WTC11 (cell line): ENCODE data around the gene SLC36A4. TPM values are rescaled to one million over a fixed set of nuclear protein-coding genes. Genes with fewer than 3 reads are reported as not detected.
"Not testable (repeated sequence)": the region's sequence is repeated elsewhere in the genome, so short reads cannot be mapped to it uniquely, and the experiment has no call there.

ENCODE experiments used
- ATAC-seq: fragments of 200-7000 bp; cut with Tn5 transposase; 2 replicates; pipeline ENCODE4 v1.10.0; 2021; ENCODE audit warnings: mild to moderate bottlenecking, moderate library complexity
- CTCF ChIA-PET: fragments of 300-600 bp; sonication (Branson Sonifier 250); formaldehyde crosslinking; loops from one replicate; lab custom pipeline; 2021; ENCODE audit warnings: antibody characterized with exemption; lab: Charles Lee
- POLR2A ChIA-PET: fragments of 350-600 bp; sonication (Branson Sonifier 250); formaldehyde crosslinking; loops from one replicate; lab custom pipeline; 2021; ENCODE audit warnings: antibody characterized with exemption; lab: Charles Lee
- DNase-seq: peaks from one replicate; pipeline ENCODE4 v3.0.0; 2021; ENCODE audit warnings: low spot score
- H3K27ac Mint-ChIP-seq: 2 replicates; pipeline ENCODE4 v1.8.0; 2021; ENCODE audit warnings: mixed read lengths
- H3K27me3 Mint-ChIP-seq: 2 replicates; pipeline ENCODE4 v1.8.0; 2021; ENCODE audit warnings: low read depth, mild to moderate bottlenecking, moderate library complexity, mixed read lengths
- H3K36me3 Mint-ChIP-seq: 2 replicates; pipeline ENCODE4 v1.8.0; 2021; ENCODE audit warnings: mixed read lengths
- H3K4me1 Mint-ChIP-seq: 2 replicates; pipeline ENCODE4 v1.8.0; 2022; ENCODE audit warnings: mixed read lengths
- H3K4me3 Mint-ChIP-seq: 2 replicates; pipeline ENCODE4 v1.8.0; 2021; ENCODE audit warnings: mild to moderate bottlenecking, moderate library complexity, mixed read lengths
- H3K9me3 Mint-ChIP-seq: 2 replicates; pipeline ENCODE4 v1.8.0; 2021; ENCODE audit warnings: mixed read lengths
- CDX4 ChIP-seq: fragments of 250-450 bp; sonication (Bioruptor Pico); IDR thresholded peaks from 2 replicates; pipeline ENCODE4 v1.9.0; 2021; ENCODE audit warnings: moderate library complexity, mild to moderate bottlenecking, inconsistent platforms, borderline replicate concordance
- E2F5 ChIP-seq: sonication (generic); formaldehyde crosslinking; IDR thresholded peaks from 2 replicates; pipeline ENCODE4 v1.8.1; 2022; ENCODE audit warnings: mild to moderate bottlenecking, moderate library complexity, missing genetic modification reagents
- ZBTB43 ChIP-seq: sonication (generic); formaldehyde crosslinking; IDR thresholded peaks from 2 replicates; pipeline ENCODE4 v1.8.1; 2023; ENCODE audit warnings: mild to moderate bottlenecking, missing genetic modification reagents
- ZNF219 ChIP-seq: sonication (generic); formaldehyde crosslinking; IDR thresholded peaks from 2 replicates; pipeline ENCODE4 v1.8.0; 2023; ENCODE audit warnings: missing genetic modification reagents, mild to moderate bottlenecking, borderline replicate concordance
- ZNF425 ChIP-seq: fragments of 250-450 bp; sonication (Bioruptor Pico); conservative IDR thresholded peaks from 2 replicates; pipeline ENCODE4 v1.9.0; 2021; ENCODE audit warnings: mild to moderate bottlenecking
- total RNA-seq: library from RNA; stranded (reverse); gene quantifications from 3 replicates; pipeline ENCODE4 v1.2.3, GENCODE V29; 2021

The SLC36A4 gene
- total RNA-seq, 1 experiment from 2014 or later = 27.9 TPM

- Mint-ChIP-seq H3K36me3 (peaks cover 16% of the 10 kb centered on the region), H3K4me1 (peaks cover 43% of the 10 kb centered on the region), H3K9me3 (peaks cover 19% of the 10 kb centered on the region)
- POLR2A ChIA-PET, ATAC-seq, DNase-seq, H3K27ac Mint-ChIP-seq, H3K4me3 Mint-ChIP-seq, CTCF ChIA-PET, H3K27me3 Mint-ChIP-seq: not testable (repeated sequence)
Observed at GRCh38 chr11:93111147-93111546, 86.6 kb downstream of the SLC36A4 start.

GRCh38 chr11:93100211-93100610 is 97.6 kb downstream of the SLC36A4 start:
- H3K4me3 Mint-ChIP-seq = no peak overlapping the region
- no peak for TF ChIP-seq ZNF425
- no peak for TF ChIP-seq ZBTB43 (CRISPR knock-in tag)
- ATAC-seq (no peak), DNase-seq (no peak)
- H3K27me3 Mint-ChIP-seq = no peaks in the 10 kb centered on the region; the same call in 1 of the 2 replicates
- no peak overlapping the region for H3K27ac Mint-ChIP-seq
- peaks cover 10% of the 10 kb centered on the region for H3K4me1 Mint-ChIP-seq
- POLR2A ChIA-PET = no interaction called here
- H3K36me3 Mint-ChIP-seq = peaks cover 7% of the 10 kb centered on the region
- H3K9me3 Mint-ChIP-seq = peaks cover 27% of the 10 kb centered on the region
- CTCF ChIA-PET = interaction anchor here (0.8 to 1.4 kb wide), 3 partner anchors 11 to 35 kb away, joined by 3 to 7 read pairs (median 4); no protein-coding TSS in a partner anchor

- ChIA-PET CTCF (interaction anchor here (0.8 to 1.5 kb wide), 4 partner anchors 10 to 158 kb away, joined by 3 to 7 read pairs (median 4); no protein-coding TSS in a partner anchor), POLR2A (no interaction called here)
- Mint-ChIP-seq H3K27ac (no peak overlapping the region), H3K9me3 (peaks cover 31% of the 10 kb centered on the region), H3K27me3 (no peaks in the 10 kb centered on the region; the same call in none of the 2 replicates), H3K36me3 (peaks cover 11% of the 10 kb centered on the region), H3K4me1 (peaks cover 10% of the 10 kb centered on the region), H3K4me3 (no peak overlapping the region)
- TF ChIP-seq E2F5 (CRISPR knock-in tag) (no peak), ZNF219 (no peak), CDX4 (CRISPR knock-in tag) (no peak)
- DNase-seq (no peak), ATAC-seq (no peak)
Observed at GRCh38 chr11:93099806-93100205, 98.0 kb downstream of the SLC36A4 start.

Other genes starting within 250 kb of the SLC36A4 start
- not detected in 3 replicates for gene MTNR1B, start 228.3 kb downstream of the SLC36A4 start, total RNA-seq
- 0.16 to 0.53 TPM (median 0.44 TPM) in 3 replicates for gene DEUP1, start 132.8 kb upstream of the SLC36A4 start, total RNA-seq